GM10248 (cell line): ENCODE data around the gene AIPL1.

ENCODE experiments used
- CTCF ChIA-PET: fragments of 300-600 bp; sonication (Branson Sonifier 250); formaldehyde crosslinking; extraction: SDS; loops from one replicate; lab custom pipeline; 2021; ENCODE audit warnings: antibody characterized with exemption; lab: Yijun Ruan, JAX
- POLR2A ChIA-PET: fragments of 350-650 bp; sonication (Branson Sonifier 250); formaldehyde crosslinking; extraction: SDS; loops from one replicate; lab custom pipeline; 2020; ENCODE audit warnings: antibody characterized with exemption; lab: Yijun Ruan, JAX
- DNase-seq: peaks from one replicate; pipeline ENCODE4 v3.0.0; 2012; ENCODE audit errors: extremely low spot score
- CTCF ChIP-seq: IDR thresholded peaks from 2 replicates; pipeline ENCODE4 v1.5.1; 2012; ENCODE audit warnings: mild to moderate bottlenecking, low read depth; ENCODE audit errors: extremely low read depth, missing control alignments, control extremely low read depth

The AIPL1 gene

DNA sequence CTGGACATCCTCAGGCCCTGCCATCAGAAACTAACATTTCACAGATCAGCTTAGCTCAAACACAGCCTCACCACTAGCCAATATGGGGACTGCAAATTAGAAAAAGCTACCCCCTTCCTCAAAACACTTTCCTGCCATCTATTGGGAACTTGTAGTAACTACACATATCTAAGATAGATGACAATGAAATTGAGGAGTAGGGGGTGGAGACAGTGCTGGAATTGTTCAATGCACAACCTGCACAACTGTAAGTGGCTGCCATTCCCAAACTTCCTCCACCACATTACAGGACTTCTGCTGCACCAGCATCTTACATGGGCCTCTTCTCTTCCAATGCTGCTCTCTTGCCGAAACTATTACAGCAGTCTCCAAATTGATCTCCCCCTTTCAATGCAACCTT is 21.9 kb downstream of the AIPL1 start:
- CTCF ChIA-PET = interaction anchor here (0.7 to 2.0 kb wide), 6 partner anchors 9 to 826 kb away, joined by 3 to 13 read pairs (median 4); partner anchors contain the start of gene AIPL1
- POLR2A ChIA-PET = no interaction called here
- peak; percentile 41 for TF ChIP-seq CTCF
- DNase-seq = peak; percentile 60

DNA sequence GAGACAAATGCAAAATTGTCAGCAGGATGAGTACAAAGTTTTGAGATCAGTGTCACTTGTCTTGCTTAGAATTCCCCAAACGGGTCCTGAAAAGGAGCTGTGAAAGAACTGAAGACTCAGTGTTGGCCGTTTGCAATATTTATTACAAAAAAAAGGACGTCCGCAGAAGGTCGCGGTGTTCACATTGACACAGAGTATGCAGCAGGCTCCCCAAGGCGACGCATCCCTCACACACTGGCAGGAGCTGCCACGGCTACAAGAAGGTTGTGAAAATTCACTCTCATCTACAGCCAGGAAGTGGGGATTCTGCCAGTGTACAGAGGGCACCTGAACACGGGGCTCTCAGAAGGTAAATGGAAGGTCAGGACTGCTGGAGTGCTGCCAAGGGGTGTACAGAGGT is 26.2 kb downstream of the AIPL1 start:
- no peak for DNase-seq
- CTCF ChIA-PET = no interaction called here
- TF ChIP-seq CTCF = no peak
- POLR2A ChIA-PET = no interaction called here

GRCh38 chr17:6408276-6408675 is 26.6 kb downstream of the AIPL1 start:
- ChIA-PET POLR2A (no interaction called here), CTCF (no interaction called here)
- TF ChIP-seq CTCF = no peak
- DNase-seq = no peak

GRCh38 chr17:6402258-6402657 is 32.7 kb downstream of the AIPL1 start:
- ChIA-PET CTCF (no interaction called here), POLR2A (no interaction called here)
- DNase-seq = no peak
- TF ChIP-seq CTCF = no peak

- no peak for TF ChIP-seq CTCF
- ChIA-PET CTCF (no interaction called here), POLR2A (no interaction called here)
- DNase-seq = no peak
These were observed 36.0 kb downstream of the AIPL1 start for GRCh38 chr17:6398955-6399354.

GRCh38 chr17:6394055-6394606 is 40.8 kb downstream of the AIPL1 start:
- CTCF ChIA-PET = no interaction called here
- DNase-seq = no peak
- POLR2A ChIA-PET = no interaction called here
- TF ChIP-seq CTCF = no peak
